ENCODE results near the gene PRR3.

DNA sequence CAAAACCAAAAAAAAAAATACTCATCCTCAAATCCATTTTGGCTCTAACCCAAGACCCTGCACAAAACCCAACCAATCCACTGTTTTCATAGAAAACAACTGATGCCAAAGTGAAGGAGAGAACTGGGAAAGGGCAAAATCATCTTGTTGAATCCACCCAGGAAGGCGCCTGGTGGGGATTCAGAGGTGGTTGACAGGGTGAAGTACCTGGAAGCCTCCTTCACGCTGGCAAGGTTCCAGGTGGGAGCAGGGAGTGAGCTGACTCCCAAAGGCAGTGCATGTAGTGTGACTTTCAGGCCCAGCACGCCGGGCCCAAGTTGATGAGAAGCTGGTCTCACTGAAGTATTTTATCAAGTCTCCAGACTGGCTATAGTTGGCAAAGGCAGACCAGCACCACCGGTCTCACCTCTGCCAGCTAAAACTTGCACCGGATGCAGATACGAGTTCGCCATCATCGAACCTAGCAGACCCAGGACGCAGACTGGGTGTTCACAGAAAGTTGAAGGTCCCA is 43.4 kb downstream of the PRR3 start:
- TF ChIP-seq, protein P1, sequence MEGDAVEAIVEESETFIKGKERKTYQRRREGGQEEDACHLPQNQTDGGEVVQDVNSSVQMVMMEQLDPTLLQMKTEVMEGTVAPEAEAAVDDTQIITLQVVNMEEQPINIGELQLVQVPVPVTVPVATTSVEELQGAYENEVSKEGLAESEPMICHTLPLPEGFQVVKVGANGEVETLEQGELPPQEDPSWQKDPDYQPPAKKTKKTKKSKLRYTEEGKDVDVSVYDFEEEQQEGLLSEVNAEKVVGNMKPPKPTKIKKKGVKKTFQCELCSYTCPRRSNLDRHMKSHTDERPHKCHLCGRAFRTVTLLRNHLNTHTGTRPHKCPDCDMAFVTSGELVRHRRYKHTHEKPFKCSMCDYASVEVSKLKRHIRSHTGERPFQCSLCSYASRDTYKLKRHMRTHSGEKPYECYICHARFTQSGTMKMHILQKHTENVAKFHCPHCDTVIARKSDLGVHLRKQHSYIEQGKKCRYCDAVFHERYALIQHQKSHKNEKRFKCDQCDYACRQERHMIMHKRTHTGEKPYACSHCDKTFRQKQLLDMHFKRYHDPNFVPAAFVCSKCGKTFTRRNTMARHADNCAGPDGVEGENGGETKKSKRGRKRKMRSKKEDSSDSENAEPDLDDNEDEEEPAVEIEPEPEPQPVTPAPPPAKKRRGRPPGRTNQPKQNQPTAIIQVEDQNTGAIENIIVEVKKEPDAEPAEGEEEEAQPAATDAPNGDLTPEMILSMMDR (conservative IDR thresholded peaks at IDR 0.05; ENCODE audit: low read depth, low read length) = no peak
- no peak for TF ChIP-seq EZH2 (IDR thresholded peaks at IDR 0.05; ENCODE audit: borderline replicate concordance, low read depth, low read length, poor library complexity, severe bottlenecking)
